HuH-7.5 (cell line): ENCODE data around the gene OBSCN.

Experiments used
- DNase-seq: peaks from one replicate; pipeline ENCODE4 v3.0.0; 2011; ENCODE audit warnings: low spot score

OBSCN gene

DNA sequence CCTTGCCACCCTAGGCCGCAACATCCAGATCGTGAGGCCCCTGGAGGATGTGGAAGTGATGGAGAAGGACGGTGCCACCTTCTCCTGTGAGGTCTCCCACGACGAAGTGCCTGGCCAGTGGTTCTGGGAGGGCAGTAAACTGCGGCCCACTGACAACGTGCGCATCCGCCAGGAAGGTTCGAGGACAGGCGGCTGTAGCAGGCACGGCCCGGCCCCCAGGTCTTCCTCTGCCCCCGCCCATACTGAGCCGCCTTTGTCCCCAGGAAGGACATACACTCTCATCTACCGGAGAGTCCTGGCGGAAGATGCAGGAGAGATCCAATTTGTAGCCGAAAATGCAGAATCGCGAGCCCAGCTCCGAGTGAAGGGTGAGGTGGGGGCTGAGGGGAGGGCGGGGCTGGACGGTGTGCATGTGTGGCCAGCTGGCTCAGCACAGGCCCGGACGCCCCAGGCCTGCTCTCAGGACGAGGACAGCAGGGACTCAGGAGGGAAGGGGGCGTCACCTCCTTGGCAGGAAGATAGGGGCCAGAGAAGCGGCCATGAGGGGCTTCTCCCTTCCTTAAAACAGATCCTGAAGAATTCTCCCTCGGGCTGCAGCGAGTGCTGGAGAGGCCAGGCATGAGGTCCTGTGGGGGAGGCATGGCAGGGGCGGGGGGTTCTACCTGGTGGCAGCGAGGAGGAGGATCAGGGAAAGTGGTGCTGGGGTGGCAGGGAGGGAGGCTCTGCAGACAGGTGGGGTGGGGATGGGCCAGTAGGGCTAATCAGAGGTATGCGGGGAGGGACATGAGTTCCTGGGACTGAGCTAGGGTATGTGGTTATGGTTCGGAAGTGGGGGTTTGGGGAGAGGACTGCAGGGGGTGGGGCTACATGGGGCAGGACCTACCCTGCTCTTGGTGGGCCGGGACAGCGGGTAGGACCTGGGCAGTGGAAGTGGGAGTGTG, 69.9 kb downstream of the OBSCN start:
- no peak for DNase-seq

DNA sequence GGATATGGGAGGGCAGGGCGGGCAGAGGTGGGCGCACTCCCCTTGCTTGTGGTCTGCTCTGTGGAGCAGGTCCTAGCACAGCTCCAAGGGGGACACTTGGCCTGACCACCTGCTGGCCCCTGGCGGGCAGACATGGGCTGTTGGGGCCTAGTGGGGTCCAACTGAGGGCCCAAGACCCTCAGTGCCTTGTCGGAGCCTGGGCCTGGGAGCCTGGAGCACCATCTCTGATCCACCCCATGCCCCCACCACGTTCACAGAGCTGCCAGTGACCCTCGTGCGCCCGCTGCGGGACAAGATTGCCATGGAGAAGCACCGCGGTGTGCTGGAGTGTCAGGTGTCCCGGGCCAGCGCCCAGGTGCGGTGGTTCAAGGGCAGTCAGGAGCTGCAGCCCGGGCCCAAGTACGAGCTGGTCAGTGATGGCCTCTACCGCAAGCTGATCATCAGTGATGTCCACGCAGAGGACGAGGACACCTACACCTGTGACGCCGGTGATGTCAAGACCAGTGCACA, 70.6 kb downstream of the OBSCN start:
- no peak for DNase-seq

DNA sequence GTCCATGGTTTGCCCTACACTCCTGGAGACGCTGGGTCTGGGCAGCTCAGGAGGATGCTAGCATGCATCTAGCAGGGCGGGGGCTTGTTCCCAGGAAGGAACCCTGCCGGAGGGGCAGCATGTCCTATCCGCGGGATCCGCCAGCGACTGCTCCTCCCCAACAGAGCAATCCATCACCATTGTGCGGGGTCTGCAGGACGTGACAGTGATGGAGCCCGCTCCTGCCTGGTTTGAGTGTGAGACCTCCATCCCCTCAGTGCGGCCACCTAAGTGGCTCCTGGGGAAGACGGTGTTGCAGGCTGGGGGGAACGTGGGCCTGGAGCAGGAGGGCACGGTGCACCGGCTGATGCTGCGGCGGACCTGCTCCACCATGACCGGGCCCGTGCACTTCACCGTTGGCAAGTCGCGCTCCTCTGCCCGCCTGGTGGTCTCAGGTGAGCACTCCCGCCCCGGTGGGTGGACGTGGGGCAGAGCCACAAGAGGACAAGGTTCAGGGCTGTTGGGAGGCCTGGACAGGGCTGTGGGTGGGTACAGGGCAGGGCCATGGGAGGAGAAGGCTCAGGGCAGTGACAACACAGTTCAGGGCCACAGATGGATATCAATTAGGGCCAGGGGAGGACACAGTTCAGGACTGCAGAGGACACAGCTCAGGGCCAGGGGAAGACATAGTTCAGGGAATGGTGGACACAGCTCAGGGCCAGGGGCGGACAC, 71.3 kb downstream of the OBSCN start:
- DNase-seq = no peak

DNA sequence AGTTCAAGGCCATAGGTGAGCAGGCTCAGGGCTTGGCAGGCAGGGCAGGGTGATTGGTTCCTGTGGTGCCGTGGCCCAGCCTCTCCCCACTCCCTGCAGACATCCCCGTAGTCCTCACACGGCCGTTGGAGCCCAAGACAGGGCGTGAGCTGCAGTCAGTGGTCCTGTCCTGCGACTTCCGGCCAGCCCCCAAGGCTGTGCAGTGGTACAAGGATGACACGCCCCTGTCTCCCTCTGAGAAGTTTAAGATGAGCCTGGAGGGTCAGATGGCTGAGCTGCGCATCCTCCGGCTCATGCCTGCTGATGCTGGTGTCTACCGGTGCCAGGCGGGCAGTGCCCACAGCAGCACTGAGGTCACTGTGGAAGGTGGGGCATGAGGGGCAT, 71.9 kb downstream of the OBSCN start:
- DNase-seq = no peak

DNA sequence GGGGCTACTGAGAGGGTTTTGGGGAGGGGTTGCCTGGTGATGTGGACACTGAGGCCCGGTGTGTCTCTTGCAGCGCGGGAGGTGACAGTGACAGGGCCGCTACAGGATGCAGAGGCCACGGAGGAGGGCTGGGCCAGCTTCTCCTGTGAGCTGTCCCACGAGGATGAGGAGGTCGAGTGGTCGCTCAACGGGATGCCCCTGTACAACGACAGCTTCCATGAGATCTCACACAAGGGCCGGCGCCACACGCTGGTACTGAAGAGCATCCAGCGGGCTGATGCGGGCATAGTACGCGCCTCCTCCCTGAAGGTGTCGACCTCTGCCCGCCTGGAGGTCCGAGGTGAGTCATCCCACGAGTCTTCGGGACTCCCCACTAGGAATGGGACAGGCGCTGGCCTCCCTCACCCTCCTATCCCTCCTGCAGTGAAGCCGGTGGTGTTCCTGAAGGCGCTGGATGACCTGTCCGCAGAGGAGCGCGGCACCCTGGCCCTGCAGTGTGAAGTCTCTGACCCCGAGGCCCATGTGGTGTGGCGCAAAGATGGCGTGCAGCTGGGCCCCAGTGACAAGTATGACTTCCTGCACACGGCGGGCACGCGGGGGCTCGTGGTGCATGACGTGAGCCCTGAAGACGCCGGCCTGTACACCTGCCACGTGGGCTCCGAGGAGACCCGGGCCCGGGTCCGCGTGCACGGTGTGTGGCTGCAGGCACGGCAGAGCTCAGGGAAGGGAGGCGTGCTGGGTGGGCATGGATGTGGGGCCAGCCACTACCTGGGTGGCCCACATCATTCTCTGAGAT, 72.5 kb downstream of the OBSCN start:
- no peak for DNase-seq

DNA sequence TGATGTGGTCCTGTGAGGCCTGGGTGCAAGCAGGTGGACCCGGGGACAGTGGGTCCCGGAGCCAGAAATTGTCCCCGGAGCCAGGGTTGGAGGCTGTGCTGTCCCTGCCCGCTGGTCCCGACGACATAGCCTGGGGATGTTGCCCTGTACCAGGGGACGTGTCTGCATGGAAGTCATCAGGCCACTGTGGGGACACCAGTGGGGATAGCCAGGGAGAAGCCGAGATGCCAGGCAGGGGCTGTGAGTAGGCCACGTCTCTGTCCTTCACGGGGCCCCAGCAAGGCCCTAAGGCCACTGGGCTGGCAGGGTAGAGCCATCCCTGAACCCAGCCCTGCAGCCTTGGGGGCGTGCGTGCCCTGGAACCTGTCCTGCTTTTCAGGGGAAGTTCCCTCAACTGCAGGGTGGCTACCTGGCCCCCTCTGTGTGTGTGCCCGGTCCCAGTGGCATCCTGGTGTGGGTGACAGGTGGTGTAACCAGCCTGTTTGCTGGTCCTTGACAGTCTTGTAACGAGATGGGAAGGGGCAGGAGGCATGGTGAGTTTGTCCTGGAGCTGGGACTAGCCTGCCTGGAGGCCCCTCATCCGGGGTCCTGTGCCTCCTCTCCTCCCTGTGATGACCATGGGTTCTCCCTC, 73.2 kb downstream of the OBSCN start:
- DNase-seq = no peak

DNA sequence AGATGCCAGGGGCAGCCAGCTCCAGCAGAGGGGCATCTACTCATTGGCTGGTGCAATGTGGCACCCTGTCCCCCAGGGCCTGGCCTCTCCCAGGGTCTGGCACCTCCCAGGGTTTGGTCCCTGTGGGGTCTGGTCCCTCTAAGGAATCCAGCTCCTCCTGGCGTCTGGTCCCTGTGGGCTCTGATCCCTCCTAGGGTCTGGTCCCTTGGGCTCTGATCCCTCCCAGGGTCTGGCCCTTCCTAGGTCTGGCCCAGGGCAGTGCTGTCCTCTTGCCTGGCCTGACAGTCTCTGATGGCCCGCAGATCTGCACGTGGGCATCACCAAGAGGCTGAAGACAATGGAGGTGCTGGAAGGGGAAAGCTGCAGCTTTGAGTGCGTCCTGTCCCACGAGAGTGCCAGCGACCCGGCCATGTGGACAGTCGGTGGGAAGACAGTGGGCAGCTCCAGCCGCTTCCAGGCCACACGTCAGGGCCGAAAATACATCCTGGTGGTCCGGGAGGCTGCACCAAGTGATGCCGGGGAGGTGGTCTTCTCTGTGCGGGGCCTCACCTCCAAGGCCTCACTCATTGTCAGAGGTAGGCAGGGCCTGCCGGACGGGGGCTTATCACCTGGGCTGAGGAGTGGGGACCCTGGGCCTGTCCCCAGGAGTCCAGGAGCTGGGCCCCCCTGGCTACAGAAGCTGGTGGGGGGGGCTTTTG, 73.9 kb downstream of the OBSCN start:
- DNase-seq = no peak

DNA sequence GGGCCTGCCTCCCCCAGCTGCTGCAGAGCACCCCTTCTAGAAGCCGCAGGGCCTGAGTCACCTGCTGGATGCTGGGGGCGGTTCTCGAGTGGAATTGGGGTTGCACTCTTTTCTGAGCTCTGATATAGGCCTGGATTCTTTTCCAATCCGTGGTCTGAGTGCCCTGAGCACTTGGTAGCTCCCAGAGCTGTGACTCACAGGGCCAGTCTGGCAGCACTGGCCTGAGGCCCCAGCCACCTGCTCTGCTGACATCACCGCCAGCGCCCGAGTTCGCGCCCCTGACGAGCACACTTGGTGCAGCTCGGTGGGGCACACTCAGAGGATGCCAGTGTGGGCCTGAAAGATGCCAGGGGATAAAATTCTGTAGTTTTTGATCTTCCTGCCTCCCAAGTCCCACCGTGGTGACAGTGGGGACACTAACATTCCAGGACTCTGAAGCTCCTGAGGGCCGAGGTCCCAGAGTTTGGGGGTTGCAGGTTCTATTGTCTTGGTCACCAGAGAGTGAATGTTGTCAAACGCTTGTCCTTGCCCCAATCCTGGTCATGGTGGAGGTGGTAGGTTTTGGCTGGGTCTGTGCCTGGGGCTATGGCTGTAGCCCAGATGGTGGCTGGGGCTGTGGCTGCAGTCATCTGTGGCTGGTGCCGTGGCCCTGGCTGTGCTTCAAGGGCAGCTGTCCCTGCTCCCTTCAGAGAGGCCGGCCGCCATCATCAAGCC, 74.6 kb downstream of the OBSCN start:
- no peak for DNase-seq

DNA sequence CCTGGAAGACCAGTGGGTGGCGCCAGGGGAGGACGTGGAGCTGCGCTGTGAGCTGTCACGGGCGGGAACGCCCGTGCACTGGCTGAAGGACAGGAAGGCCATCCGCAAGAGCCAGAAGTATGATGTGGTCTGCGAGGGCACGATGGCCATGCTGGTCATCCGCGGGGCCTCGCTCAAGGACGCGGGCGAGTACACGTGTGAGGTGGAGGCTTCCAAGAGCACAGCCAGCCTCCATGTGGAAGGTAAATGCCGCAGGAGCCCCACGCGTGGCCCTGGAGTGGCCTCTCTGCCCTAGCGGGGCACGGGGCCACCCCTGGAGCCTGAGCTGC, 75.2 kb downstream of the OBSCN start:
- no peak for DNase-seq

DNA sequence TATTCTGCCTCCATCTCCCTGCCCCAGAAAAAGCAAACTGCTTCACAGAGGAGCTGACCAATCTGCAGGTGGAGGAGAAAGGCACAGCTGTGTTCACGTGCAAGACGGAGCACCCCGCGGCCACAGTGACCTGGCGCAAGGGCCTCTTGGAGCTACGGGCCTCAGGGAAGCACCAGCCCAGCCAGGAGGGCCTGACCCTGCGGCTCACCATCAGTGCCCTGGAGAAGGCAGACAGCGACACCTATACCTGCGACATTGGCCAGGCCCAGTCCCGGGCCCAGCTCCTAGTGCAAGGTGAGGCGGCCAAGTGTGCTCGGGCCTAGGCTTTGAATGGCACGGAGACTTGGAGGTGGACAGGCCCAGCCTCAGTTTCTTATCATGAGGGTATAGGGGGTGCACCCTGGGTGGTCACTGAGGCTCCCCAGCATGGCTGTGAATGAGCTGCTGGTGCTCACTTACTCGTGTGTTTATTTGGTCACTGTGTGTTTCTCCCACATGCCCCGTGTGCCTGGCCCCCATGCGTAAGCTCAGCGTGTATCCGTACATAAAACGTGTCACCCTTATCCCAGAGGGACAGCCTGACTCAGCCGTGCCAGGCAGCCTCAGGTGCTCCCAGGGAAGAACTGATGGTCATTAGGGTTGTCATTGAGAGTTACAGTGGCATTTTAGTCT, 75.8 kb downstream of the OBSCN start:
- DNase-seq = no peak

DNA sequence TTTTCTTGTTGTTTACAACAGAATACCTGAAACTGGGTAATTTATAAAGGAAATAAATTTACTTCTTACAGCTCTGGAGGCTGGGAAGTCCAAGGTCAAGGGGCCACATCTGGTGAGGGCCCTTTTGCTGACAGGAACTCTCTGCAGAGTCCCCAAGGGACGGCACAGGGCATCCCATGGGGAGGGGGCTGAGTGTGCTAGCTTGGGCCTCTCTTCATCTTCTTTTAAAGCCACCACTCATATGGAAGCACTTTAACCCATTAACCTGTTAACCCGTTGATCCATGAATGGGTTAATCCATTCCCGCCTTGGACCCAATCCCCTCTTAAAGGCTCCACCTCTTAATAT, 76.3 kb downstream of the OBSCN start:
- no peak for DNase-seq

DNA sequence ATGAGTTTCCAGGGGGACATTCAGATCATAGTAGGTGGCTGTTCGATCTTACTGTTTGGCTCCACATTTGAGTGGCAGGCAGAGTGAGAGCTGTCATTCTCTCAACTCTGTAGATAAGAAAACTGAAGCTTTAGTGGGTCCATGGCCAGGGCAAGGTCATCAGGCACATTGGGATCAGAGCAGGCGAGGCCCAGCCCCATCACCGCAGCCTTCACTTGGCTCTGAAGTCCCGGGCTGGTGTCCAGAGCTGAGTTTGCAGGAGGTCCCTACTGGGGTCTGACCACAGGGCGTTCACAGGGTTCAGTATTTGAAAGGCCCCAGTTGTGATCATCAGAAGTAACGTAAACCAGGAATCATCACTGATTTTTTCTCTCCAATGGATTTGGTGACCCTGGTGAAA, 76.7 kb downstream of the OBSCN start:
- no peak for DNase-seq

DNA sequence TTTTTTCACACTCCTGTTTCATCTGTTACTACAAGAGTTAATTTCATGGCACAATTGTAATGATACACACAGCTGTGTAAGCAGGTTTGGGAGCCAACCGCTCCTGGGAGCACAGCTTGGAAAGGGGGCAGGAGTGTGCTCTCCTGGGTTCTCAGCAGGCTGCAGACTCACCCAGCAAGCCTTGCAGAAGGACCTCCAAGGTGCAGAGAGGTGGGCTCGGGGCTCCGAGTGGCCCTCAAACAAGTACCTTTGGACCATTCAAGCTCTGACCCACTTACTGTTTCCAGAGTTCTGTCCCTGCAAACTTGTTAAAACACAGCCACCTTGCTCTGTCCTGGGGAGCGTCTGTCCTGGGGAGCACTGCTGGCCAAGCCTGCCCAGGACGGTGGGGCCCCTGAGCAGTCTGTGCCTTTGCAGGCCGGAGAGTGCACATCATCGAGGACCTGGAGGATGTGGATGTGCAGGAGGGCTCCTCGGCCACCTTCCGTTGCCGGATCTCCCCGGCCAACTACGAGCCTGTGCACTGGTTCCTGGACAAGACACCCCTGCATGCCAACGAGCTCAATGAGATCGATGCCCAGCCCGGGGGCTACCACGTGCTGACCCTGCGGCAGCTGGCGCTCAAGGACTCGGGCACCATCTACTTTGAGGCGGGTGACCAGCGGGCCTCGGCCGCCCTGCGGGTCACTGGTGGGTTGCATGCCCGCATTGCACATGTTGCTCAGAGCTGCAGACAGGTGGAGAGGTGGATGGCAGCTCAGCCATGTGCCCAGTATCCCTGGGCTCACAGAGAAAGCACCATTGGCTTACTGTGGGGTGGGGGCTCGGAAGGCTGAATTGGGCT, 78.0 kb downstream of the OBSCN start:
- no peak for DNase-seq

DNA sequence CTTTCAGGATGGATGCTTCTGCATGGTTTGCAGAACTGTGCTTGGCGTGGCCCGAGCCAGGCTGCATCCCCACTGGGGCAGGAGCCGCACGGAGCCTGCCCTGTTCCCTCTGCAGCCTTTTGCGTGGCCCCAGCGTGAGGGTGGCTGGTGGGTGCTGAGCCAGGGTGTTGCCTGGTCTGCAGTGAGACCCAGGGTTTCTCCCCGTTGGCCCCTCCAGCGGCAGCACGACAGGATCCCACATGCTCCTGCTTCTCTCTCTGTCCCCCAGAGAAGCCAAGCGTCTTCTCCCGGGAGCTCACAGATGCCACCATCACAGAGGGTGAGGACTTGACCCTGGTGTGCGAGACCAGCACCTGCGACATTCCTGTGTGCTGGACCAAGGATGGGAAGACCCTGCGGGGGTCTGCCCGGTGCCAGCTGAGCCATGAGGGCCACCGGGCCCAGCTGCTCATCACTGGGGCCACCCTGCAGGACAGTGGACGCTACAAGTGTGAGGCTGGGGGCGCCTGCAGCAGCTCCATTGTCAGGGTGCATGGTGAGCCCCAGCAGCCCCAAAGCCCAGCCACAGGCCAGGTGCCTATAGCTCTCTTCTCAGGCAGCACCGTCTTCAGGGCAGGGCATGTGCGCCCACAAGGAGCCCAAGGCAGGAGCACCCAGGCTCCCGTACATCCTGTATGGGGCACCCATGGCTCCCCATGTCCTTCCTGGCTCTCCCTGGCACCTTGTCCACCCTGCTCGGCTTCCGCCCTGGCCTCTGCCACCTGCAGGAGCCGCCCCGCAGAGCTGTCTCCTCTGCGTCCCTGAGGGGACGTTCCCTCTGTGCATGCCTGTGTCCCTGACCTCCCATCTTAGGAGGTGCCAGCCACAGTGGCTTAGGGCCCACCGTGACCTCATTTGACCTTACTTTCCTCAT, 78.9 kb downstream of the OBSCN start:
- DNase-seq = no peak

DNA sequence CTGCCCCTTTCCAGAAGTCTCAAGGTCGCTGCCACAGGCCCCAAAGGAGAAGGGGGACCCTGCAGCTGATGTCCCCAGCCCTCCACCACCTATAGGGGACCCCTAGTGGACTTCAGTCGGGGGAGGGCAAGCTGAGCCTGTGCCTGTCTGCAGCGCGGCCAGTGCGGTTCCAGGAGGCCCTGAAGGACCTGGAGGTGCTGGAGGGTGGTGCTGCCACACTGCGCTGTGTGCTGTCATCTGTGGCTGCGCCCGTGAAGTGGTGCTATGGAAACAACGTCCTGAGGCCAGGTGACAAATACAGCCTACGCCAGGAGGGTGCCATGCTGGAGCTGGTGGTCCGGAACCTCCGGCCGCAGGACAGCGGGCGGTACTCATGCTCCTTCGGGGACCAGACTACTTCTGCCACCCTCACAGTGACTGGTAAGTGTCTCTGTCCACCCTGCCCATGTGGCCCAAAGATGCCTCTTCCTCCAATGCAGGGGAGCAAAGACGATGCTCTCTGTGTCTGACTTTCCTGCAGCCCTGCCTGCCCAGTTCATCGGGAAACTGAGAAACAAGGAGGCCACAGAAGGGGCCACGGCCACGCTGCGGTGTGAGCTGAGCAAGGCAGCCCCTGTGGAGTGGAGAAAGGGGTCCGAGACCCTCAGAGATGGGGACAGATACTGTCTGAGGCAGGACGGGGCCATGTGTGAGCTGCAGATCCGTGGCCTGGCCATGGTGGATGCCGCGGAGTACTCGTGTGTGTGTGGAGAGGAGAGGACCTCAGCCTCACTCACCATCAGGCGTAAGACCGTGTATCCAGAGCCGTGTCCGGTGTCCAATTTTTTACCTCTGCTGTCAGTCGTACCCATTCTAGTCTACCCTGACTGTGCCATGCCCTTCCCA, 79.9 kb downstream of the OBSCN start:
- DNase-seq = no peak

DNA sequence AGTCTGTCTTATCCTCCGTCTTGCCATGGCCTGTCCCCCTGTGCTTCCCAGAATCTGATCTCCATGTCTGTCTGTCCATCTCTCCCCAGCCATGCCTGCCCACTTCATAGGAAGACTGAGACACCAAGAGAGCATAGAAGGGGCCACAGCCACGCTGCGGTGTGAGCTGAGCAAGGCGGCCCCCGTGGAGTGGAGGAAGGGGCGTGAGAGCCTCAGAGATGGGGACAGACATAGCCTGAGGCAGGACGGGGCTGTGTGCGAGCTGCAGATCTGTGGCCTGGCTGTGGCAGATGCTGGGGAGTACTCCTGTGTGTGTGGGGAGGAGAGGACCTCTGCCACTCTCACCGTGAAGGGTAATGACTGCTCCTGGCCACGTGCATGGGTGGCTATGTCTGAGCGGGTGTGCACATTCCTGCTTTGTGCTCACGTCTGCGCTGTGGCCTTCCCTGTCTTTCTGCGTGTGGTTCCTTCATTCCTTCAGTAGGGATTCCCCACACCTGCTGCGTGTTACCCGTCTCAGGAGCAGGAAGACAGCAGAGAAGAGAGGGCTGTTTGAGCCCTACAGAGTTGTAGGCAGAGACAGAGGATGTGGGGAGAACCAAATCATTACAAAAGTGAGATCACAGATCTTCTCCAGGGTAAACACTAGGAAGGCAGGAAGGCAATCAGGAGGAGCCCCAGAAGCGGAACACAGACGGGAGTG, 80.8 kb downstream of the OBSCN start:
- no peak for DNase-seq
